Effector CD4-positive, alpha-beta T cell (primary cell): ENCODE data around the gene MALL.
"Not testable (repeated sequence)": the region's sequence is repeated elsewhere in the genome, so short reads cannot be mapped to it uniquely, and the experiment has no call there.

ENCODE experiments used
- DNase-seq: peaks from one replicate; pipeline ENCODE4 v3.0.0-alpha.2; 2020

Gene MALL

DNA sequence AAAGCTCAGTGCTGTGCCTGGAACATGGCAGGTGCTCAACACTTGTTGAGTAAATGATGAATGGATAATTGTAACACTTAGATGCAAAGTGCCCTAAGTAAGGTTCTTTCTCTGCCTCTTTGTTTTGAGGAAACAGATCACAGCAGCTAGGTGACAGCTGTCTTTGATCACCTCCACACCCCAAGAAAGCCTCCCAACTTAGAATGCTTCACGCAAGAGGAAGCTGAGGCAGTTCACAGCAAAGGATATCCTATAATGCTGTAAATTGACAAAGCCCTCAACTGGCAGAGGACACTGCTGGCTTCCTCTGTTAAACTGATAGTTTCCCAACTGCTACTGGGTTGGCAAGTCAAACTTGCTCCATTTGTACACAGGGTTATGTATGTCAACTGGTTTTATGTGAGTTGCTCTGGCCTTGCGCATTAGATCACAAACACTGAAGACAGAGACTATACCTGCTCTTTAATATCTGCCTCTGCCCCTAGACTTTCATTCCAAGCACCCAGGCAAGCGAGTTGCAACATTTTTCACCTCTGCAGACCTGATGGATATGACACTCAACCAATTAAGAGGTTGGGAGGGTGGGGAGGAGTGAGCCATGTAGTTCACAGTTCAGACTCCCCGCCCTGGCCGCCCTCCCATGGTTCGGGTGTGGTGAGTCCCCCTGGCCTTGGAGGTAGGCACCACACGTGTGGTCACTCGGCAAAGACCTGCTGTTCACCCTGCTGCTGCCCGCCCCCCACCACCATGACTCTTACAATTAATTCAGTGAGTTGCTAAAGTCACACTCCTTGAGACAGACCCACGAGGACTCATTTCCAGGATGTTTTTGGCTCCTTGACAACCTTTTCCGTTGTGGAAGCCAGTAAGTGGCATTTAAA, 4.8 kb upstream of the MALL start:
- DNase-seq, result no peak

DNA sequence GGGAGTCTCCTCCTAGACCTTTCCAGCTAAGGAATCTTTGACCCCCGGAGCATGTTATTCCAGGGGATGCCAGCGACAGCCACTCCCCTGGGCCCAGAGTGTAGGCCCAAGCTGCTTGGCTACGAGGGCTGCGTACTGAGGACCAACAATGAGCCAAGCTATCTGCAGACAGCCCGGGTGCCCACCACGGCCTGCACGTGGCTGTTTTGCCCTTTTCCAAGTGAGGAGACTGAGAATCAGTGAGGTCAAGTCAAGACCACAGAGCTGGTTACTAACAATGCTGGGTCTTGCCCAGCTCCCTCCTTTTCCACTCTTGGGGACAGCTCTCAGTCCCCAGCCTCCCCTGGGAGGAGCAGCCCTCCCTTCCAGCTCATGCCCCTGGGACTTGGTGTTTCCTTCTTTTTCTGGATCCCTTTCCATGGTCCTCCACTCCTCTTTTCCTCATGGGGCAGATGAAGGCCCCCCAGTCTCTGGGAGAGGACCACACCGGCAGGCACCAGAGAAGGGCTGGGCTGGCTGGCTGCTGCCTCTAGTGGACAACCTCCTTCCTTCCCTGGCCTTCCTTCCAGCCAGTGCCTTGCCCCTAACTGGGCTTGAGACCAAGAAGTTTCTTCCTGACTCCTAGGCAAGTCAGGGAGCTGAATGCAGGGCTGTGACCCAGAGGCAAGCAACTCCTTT, 550 bp upstream of the MALL start:
- DNase-seq, result no peak

DNA sequence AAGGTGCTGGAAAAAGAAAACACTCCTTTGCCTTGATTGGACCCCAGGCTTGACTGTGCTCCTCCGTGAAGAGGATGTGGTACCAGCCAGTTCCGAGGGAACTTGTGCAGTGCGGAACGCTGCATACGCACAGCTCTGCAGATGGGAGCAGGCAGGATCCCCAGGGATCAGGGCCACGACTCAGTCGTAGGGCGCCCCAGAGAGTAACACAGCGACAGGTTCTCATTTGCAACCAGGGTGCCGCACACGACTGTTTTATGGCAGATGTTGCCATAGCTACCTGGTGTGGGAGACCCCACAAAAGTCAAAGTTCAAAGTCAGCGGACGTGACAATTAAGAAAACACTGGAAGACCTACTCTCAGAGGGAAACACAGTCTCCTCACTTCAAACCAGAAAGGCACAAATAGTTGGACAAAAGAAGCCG, 779 bp downstream of the MALL start:
- no peak for DNase-seq

DNA sequence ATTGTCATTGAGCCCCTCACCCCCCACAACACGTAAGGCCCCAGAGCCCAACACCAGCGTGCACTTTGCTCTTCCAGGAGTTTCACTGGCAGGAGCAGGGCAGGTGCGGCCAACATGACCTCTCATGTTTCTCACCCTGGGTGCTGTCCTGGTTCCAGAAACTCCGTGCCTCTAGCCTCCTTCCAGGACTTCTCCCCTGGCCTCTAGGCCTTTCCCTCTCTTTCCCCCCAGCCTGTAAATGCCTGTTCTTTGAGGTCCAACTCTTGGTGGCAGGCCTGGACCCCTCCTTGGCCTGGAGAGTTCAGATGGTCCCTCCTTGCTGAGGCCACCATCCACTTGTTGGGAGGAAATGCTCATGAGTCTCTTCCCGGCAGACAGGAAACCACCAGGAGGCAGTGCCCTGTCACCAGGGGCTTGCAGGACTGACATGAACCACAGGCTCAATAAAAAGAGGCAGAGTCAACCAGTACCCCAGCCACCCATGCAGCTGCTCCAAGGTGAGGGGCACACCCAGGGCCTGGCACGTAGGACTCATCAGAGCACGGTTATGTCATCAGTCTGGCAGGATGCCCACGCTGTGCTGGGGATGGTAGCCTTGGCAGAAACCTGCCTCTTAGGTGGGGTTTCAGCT, 1.5 kb downstream of the MALL start:
- no peak for DNase-seq

DNA sequence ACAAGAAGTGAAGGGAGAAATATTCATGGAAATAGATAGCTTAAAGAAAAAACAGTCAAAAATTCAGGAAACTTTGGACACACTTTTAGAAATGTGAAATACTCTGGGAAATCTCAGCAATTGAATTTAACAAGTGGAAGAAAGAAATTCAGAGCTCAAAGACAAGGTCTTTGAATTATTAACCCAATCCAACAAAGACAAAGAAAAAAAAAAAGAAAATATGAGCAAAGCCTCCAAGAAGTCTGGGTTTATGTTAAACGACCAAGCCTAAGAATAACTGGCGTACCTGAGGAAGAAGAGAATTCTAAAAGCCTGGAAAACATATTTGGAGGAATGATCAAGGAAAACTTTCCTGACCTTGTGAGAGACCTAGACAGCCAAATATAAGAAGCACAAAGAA, 7.3 kb downstream of the MALL start:
- not testable (repeated sequence) for DNase-seq

DNA sequence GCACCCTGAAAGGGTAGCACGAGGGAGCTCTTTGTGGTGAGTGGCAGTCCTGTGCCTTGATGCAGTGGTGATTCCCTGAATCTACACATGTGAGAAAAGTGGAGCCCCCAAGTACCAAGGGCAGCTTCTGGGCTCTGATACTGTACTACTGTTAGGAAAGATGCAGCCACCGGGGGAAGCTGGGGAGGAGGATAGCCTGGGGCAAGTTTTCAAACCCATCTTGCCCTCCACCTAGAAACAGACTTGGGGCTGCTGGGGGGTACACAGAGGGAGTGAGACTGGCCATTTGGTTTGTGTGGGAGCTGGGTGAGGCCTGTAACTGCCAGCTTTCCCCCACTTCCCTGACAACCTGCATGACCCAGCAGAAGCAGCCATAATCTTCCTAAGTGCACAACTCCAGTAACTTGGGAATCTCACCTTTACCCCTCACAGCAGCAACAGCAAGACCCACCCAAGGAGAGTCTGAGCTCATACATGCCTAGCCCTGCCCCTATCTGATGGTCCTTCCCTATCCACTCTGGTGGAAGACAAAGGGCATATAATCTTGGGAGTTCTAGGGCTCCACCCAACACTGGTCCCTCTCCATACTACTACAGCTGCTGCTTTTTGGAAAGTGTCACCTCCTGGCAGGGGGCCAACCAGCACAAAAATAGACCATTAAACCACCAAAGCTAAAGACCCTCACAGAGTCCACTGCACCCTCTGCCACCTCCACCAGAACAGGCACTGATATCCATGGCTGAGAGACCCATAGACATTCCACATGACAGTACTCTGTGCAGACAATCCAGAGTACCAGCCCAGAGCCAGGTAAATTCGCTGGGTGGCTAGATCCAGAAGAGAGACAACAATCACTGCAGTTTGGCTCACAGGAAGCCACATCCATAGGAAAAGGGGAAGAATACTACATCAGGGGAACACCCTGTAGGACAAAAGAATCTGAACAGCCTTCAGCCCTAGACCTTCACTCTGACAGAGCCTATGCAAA, 8.2 kb downstream of the MALL start:
- no peak for DNase-seq

DNA sequence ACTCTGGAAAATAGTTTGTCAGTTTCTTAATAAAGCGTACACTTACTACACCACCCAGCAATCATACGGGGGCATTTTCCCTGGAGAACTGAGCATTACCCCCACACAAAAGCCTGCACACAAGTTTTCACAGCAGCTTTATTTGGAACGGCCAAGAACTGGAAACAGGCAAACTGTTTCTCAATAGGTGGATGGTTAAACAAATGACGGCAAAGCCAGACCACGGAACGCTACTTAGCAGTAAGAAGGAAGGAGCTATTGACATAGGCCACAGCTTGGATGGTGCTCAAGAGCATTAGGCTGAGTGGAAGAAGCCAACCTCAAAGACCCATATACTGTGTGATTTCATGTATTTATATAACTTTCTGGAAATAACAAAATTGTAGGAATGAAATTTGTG, 9.0 kb downstream of the MALL start:
- no peak for DNase-seq

DNA sequence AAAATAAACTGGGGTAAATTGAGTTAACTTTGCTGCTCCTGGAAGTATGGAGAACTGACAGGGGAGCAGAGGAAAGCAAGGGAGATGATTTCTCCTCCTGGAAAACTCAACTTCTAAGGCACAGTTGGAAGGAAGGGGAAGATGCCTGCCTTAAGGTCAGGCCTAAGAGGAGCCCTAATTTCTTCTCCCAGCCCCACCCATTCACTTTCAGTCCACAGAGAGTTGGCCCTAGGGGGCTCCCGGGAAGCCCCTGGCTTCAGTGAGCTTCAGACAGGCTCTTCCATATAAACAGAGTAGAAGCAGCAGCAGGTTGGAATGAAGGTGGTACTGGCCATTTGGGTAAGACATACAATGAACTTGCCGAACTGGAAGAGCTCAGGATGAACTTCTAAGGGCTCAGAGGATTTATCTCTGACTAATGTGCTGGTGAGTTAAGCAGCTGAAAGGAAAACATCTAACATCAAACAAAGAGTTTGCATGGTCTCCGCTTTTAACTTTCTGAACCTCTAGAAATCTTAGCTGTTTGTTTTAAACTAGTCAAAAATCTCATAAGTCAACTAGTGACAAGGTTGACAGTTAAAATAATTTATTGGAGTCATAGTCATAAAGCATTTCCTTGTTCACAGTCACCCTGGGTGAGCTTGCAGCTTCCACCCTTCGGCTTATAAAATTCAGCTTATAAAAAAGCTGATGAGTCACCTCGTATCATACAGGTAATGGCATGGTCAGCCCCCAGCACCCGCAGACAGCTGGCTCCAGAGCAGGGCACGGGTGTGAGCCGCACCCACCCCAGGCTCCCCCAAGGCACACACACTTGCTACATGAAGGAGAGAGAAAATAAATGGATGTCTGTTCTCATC, 9.8 kb downstream of the MALL start:
- DNase-seq, result no peak

DNA sequence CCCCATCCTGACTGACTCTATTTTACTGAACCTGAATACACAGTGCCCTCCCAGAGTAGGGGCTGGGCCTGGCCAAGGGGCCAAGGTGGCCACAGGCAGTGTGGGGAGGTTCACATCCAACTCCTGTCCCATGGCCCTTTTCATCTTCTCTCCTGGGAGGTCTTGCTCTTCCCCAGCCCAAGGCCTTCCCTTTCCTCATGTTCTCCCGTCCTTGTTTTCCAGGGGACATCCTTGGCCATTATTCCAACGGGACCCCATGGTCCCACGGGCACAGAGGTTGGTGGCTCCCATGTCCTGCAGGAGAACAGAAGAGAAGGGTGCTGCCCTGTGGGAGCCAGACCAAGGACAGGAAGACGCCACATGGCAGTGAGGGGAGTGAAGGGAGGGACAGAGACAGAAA, 10.4 kb downstream of the MALL start:
- no peak for DNase-seq

DNA sequence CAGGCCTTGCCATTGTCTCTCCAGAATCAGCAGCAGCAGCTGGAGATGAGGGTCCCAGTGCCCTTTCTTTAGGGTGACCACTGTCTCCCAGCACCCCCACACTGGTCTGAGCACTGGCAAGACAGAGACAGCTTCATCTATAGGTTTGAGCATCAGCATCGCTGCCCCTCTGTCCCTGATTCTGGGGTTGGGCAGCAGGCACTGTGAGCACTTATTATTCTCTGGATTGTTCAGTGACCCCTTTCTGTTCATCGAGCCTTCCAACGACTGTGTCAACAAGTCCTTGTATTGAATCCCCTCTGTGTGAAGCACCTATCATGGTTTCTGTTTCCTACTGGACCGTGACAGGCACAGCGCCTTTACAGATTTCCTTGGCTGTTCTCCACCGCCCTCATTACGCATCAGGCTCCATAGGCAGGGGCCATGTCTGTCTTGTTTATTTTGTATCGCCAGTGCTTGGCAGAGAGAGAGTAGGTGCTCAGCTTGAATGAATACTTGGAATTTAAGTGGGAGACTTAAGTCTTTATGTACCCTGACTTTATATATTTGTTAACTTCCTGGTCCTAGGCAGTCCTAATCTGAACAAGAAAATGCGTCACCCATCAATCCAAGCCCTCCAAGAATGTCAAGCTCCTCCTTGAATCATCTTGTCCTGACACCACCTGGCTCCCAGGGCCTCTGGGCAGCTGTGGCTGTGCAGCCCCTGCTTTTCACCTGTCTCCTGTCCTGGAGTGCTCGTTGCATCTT, 11.4 kb downstream of the MALL start:
- no peak for DNase-seq

DNA sequence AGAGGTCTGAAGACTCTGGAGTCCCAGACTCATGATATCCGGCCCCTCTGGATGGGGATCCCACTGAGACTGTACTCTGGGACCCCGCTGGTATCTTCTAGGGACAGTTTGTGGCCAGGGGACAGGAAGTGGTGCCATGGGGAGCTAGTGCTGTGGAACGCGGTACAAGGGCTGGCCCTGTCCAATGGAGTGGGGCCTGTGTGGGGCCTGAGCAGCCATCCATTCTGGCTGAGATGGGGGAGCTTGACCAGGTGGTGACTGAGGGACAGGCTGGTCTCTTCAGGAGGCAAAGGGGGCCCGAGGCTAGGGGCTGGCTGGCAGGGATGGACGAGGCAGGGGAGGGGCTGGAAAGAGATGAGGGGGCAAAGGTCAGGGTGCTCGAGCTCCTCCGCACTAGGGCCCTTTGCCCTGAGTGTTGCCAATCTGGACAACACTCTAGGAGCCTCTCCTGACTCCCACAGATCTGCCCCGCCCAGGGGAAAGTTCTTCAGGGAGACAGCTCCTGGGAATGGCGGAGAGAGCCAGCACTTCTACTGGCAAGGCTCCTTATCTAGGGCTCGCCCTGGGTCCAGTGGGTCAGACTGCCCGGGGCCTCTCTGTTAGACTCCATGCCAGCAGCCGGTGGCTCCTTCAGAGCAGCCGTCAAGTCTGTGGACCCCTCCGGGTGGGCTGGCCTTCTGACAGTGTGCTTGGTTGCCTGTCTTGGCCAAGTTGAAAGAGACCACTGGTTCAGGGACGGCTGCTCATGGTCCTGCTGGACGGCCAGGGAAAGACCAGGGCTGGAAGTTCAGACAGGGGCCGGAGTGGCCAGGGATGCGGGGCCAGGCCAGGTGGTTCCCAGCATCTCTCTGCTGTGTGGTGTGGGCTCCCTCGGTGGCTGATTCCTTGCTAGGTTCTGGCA, 12.3 kb downstream of the MALL start:
- no peak for DNase-seq

DNA sequence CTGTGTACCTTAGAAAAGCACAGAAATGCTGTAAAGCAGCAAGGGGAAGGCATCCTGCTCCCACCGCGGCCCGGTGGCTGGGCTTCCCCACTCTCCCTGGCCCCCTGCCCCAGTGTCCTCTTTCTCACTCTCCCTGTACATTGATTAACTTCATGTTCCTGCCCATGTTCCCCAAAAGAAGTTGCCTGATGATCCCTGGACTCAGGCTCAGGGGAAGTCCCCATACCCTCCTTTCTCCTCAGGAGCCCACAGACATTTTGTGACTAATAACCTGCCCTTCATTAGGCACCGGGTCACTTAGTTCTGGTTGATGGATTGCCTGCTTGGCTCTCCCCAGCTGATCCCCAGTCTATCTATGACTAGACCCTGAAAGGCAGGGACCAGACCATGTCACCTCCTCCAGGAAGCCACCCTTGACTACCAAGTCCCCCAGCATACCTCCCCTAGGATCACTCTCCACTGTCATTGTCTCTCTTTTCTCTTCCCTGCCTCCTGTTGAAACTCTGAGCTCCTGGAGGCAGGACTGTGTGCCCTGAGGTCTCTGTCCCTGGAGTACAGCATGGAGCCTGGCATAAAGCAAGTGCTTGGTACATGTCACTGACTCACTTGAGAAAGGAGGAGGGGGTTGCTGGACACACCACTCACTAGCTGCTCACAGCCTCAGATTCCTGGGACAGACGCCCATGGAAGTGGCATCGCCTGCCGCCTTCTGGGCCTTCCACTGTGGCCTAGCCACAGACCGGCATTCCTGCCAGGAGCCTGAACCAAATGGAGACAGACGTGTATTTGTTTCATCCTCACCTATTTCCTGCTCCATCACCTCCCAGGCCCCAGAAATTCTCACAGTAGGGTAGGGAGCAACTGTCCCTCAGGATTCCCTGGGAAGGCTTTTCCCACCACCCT, 13.5 kb downstream of the MALL start:
- DNase-seq, result no peak

DNA sequence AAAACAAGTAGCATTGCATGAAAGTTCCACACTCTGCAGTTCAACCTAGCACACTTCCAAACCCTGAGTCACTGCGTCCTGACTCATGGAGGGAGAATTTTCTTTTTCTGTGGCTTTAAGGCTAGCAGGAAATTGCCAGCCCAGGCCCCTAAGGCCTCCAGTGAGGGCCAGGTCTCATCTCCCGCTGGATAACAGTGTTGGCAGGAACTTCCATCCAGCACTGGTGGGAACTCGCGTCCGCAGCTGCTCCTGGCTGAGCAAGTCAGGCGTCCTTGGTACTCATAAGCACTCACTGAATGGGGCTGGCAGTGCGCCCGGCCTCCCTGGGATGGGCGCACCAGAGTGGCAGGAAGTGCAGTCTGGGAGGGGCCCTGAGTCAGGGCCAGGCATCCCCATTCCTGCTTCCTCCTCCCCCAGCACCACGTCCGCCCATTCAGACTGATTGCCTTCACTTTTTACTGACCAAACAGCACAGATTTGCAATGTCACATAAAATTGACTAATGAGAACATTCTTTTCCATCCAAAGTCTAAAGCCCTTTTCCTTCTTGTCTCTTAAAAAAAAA, 14.3 kb downstream of the MALL start:
- no peak for DNase-seq

DNA sequence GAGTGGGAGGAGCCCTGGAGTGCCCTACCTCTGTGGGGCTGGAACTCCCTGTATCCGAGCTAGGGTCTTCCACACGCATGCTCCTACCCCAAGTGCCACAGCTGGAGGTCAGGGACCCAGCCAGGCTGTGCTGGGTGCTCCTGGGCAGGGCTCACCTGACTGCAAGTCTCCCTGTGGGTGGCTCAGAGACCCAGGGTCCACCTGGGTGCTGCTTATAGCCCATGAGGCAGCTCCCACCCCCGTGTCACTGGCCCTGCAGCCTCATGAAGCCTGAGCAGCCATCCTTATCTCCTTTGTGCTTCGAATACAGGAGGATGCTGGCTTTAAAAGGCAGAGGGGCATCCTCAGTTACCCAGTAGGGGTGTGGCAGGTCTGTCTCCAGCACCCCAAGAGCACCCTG, 14.7 kb downstream of the MALL start:
- not testable (repeated sequence) for DNase-seq

DNA sequence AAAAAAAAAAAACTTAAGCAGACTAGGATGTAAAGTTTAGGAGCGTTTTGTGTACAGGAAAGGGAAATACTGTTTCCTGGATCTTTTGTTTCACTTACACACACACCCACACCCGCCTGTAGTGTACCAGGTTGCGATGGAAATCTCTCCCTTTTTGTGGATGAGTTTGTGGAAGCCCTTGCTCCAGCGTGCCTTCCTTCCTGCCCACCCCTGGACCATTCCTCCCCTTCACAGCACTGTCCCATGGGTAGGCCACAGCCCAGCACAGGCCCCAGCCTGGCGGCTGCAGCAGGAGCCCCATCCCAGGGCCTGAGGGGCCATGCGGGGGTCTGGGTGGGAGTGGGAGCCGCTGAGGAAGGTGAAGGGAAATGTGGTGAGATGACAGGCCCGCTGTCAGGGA, 15.1 kb downstream of the MALL start:
- DNase-seq, result no peak

DNA sequence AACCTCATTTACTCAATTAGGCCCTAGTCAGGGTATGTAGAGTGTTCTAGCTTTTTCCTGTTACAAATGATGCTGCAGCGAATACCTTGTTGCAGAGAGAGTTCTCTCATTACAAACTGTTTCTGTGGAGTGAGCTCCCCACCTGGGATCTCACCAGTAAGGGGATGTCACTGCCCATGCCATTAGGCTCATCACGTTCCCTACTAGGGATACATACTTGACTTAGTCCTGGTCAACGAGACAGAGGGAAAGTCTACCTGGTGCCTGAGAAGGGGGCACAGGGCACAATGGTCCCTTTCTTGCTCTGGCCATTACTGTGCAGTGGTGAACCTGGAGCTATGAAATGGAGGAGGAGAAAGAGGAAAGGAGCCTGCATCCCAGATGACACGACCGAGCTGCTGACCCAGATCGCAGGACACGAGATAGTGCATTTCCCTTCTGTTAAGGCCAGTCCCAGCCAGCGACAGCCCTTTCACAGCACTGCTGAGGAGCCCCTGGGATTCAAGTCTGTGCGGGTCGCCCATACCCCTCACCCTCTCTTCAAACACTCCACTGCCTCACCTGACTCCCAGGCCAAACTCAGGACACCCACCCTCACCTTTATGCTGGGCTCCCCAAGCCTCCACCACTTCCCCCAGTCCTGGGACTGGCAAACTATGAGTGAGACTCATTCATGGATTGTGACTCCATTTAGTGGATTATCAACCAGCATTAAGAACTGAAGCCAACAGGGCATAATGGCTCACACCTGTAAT, 16.0 kb downstream of the MALL start:
- DNase-seq, result no peak

DNA sequence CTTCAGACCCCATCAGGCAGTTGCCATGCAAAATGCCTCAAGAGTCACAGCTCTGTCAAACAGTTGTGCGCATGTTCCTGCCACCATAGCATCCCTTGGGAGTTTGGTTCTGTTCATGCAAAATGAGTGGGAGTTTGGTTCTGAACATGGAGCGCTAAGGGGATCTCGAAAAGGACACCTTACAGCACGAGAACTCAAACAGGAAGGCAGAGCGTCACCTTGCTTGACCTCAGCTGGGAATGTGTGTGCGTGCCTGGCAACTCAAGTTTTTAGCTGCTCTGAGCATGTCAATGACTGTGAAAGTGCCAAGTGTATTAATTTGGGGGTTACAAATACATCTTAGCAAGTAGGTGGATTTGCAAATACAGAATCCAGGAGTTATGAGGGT, 16.6 kb downstream of the MALL start:
- no peak for DNase-seq
